Inferior parietal cortex (tissue), 1 donor: ENCODE measurements around the gene TAF11L8.
"Not testable (repeated sequence)": the region's sequence is repeated elsewhere in the genome, so short reads cannot be mapped to it uniquely, and the experiment has no call there.

ENCODE experiments used
- DNase-seq: peaks from one replicate; pipeline ENCODE4 v3.0.0-alpha.2; 2016; ENCODE audit errors: extremely low spot score

Gene TAF11L8

GRCh38 chr5:17590860-17591259 lies at the start of gene TAF11L8:
TSS of gene TAF11L8 (minus strand) at chr5:17590960.
- DNase-seq: not testable (repeated sequence)

- no peak for DNase-seq
These were observed 43.4 kb upstream of the TAF11L8 start, which contains the start of gene TAF11L14 for GRCh38 chr5:17634160-17634559. TSS of gene TAF11L14 (plus strand) at chr5:17634460.

DNA sequence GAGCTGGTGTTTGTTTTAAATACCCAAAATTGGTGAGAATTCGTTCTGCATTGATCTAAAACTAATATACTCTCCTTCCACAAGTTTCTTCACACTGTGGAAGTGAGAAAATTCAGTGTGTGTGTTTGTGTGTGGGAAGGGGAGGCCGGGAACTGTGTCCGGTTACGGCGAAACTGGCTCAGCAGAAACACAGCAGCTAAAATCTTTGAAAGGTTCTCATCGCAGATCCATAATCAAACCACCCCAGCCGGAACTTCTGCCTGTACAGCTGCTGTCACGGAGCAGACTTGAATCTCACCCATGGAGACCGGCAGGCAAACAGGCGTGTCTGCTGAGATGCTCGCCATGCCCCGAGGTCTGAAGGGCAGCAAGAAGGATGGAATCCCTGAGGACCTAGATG lies 41.0 kb upstream of the TAF11L8 start, which contains the start of gene TAF11L13:
Gene TAF11L13, plus strand, starts transcription at position 301 of the 400 bp plus-strand sequence.
- DNase-seq: not testable (repeated sequence)

GRCh38 chr5:17625686-17626085 lies 34.9 kb upstream of the TAF11L8 start:
- no peak for DNase-seq

- no peak for DNase-seq
These were observed 29.9 kb upstream of the TAF11L8 start for GRCh38 chr5:17620627-17621026.

- no peak for DNase-seq
These were observed 28.6 kb upstream of the TAF11L8 start for GRCh38 chr5:17619354-17619753.

- no peak for DNase-seq
These were observed 24.3 kb upstream of the TAF11L8 start for GRCh38 chr5:17614872-17615605.

DNA sequence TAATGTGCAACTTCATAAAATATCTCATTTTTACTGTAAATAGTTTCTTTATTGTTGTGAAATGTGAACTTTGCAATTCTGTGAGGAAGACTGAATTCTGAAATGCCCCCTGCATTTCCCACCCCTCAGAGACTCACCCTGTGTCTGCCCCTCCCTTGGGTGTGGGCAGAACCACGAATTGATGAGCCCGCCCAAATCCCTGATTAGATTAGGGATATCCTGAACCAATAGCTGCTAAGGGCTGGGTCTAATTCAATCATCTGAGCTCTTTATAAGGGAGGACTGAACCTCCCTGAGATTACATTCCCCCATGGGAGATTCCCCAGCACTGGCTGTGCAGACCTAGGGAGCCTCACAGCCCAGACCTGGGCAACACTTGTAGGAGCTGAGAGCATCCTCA lies 19.3 kb upstream of the TAF11L8 start, which contains the start of gene TAF11L12:
Gene TAF11L12, plus strand, starts transcription at position 301 of the 400 bp plus-strand sequence.
- not testable (repeated sequence) for DNase-seq

DNA sequence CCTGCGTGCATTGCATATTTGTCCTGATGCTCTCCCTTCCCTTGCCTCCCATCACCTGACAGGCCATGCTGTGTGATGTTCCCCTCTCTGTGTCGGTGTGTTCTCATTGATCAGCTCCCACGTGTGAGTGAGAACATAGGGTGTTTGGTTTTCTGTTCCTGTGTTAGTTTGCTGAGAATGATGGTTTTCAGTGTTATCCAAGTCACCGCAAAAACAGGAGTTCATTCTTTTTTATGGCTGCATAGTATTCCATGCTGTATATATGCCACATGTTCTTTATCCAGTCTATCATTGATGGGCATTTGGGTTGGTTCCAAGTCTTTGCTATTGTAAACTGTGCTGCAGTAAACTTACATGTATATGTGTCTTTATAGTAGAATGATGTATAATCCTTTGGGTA lies 16.7 kb upstream of the TAF11L8 start:
- not testable (repeated sequence) for DNase-seq

- no peak for DNase-seq
These were observed 14.2 kb upstream of the TAF11L8 start for GRCh38 chr5:17604951-17605350.

- not testable (repeated sequence) for DNase-seq
These were observed 13.1 kb upstream of the TAF11L8 start, which contains the start of gene TAF11L11 for GRCh38 chr5:17603880-17604279. TSS of gene TAF11L11 (plus strand) at chr5:17604183.

- not testable (repeated sequence) for DNase-seq
These were observed 7.0 kb upstream of the TAF11L8 start, which contains the start of gene TAF11L10 for GRCh38 chr5:17597728-17598127. TSS of gene TAF11L10 (minus strand) at chr5:17597828.

- DNase-seq: not testable (repeated sequence)
These were observed 3.5 kb upstream of the TAF11L8 start, which contains the start of gene TAF11L9 for GRCh38 chr5:17594255-17594654. TSS of gene TAF11L9 (minus strand) at chr5:17594394.

GRCh38 chr5:17585658-17586057 lies 5.1 kb downstream of the TAF11L8 start, which contains the start of gene TAF11L7:
TSS of gene TAF11L7 (minus strand) at chr5:17585758.
- not testable (repeated sequence) for DNase-seq
